IPS-NIHi11 (cell line): ENCODE data around the gene C1QTNF5.

Experiments used
- DNase-seq: peaks from one replicate; pipeline ENCODE4 v3.0.0; 2012; ENCODE audit warnings: mixed read lengths, low spot score

C1QTNF5 gene

DNA sequence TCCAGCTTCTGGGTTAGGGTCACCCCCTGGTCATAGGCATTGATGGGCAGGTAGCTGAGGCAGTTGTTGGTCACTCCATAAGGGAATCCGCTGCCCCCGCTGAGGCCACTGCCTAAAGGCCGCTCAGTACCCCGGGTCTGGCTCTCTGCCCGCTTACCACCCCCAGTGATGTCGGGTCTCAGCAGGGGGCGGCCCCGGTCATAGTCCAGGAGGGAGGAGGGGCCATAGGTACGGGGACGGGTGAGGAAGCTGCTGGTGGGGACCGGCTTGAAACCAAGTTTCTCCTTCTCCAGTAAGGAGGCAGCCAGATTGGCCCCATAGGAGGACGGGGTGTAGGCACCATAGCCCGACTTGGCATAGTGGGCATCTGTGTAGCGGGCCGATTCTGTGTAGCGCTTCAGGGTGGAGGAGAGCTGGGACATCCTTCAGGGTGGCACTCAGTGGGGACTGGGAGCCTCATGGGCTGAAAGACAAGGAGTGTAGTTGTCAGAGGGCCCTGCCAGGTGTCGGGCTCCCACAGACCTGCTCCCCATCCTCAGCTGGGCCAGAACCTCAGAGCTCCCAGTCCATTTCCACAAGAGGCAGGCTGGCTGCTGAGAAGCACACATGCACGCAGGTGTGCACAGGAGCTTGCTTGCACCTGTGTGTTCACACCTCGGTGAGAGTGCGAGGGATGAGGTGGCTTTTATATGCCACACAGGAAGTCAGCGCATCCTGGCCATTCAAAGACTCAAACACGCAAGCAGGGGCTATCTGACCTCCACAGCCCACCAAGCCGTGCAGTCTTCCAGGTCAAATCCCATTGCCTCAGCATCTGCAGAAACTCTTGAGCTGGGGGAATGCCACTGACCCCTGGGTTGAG lies 32.6 kb upstream of the C1QTNF5 start:
- no peak for DNase-seq

DNA sequence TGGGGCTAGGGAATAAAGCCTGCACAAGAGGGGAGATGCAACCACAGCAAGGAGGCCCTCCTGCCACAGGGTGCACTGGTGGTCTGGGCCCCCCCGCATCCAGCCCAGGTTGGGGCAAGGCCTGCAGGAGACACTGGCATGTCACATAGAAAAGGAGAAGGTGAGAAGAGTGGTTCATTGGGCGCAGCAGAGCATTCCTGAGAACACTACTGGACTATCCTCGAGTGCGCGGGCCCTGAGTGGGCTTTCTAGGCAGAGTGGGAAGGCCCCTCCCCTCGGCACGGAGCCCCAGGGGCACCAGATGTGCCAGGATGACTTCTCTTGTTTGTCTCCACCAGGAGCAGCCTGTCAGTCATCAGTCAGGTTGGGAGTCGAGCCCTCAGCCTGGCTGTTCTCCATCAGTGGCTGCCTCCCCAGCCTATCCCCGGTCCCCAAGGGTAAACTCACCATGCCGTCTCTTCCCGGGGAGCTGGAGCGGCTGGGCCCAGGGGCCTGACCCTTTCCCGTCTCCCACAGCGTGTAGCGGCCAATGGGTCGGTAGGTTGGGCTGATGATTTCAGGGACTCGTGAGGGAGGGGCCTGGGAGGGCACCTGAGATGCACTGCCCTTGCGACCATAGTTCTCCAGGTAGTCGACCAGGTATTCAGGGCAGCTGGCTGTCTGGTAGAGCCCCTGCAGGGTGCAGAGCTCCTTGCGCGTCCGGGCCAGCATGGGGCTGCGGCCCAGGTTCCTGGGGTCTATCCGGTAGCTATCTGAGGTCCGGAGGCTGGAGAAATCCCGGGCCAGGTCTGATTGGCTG lies 31.8 kb upstream of the C1QTNF5 start:
- no peak for DNase-seq

DNA sequence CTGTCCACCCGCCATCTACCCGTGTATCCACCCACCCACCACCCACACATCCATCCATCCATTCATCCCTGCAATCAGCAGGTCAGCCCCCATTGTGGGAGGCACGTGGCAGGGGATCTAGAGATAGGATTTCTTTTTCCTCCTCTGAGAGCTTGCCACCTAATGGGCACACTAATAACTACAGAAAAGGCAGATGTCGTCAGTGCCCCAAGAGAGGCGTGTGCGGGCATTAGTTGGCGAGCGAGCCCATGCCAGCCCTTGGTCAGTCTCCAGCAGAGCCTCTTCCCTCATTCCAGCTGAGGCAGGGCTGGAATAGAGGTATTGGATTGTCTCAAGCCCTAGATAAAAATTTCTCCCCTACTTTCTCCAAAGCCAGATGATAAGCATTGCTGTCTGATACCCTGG lies 31.1 kb upstream of the C1QTNF5 start:
- no peak for DNase-seq

DNA sequence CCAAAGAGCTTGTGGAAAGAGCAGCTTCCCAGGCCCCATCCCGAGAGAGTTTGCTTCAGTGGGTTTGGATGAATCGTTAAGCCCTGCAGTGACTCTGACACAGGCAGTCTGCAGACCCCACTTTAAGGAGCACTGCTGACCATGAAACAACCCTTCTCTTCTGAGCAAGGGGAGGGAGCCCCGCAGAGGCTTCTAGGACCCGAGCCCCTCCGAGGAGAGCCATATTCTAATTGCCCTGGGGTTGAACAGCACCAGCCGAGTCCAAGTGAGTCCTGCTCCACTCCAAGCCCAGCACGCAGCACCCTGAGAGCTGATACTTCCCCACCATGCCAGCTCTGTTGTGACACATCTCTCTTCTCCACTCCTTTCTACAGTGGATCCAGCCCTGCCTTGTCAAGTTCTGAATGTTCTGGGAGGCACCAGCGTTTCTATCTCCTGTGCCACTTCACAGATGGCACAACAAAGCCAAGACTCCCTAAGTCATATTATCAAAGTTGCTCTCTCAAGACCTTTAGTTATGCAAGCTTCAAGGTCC lies 30.5 kb upstream of the C1QTNF5 start:
- no peak for DNase-seq

DNA sequence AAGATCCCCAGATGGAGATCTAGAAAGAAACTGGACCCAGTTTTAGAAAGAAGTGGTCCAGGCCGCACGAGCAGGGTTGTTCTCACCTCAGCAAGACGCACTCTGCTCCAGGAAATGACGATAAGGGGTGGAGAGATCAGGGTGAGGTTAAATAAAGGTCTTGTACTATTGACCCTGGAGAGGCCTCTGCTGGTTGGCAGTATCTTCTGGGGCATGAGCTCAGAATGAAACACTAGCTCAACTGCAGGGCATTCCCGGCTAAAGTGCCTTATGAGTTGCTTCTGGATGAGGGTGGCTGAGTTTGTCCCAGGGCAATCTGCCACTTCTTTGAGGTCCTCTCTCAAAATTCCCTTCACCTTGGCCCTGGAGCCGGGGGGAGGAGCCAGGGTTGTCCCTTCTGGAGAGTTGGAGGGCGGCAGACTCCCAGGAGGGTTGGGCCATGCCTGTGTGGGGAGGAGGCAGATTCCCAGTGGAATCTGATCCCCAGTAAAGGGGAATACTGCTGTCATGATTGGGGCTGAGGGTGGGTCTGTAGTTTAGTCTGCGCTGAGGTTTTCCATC lies 29.9 kb upstream of the C1QTNF5 start:
- no peak for DNase-seq

DNA sequence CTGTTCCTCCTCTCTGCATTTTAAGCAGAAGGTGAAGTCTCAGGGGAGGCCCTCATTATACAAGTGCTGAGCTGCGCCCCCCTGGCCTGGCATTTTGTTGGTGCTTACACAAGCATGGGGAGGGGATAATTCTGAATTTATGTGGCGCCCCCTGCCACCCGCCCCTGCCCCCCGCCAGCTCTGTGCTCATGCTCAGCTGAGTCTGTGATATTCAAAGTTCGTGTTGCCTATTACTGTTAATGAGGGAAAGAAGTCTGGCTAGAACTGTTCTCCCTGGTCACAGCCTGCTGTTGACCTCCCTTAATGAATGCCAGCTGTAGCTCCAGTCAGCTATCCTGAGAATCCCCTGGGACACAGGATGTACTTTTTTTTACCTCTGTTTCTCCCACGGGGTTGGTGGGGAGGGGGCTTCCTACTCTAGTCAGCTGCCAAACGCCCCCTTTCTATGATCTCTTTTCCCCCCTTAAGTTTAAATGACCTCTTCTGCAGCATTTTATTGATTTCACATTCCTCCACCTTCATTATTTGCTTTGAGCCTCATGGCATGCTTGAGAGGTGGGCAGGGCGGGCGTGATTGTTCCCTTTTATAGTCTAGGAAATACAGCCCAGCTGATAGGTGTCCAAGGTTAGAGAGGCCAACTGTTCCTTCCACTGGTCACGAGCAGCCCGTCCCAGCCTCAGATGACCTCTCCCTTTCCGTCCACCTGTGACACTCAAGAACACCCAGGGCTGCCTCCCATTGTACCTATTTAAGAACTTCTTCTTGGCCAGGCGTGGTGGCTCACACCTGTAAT lies 28.6 kb upstream of the C1QTNF5 start:
- DNase-seq, result no peak

DNA sequence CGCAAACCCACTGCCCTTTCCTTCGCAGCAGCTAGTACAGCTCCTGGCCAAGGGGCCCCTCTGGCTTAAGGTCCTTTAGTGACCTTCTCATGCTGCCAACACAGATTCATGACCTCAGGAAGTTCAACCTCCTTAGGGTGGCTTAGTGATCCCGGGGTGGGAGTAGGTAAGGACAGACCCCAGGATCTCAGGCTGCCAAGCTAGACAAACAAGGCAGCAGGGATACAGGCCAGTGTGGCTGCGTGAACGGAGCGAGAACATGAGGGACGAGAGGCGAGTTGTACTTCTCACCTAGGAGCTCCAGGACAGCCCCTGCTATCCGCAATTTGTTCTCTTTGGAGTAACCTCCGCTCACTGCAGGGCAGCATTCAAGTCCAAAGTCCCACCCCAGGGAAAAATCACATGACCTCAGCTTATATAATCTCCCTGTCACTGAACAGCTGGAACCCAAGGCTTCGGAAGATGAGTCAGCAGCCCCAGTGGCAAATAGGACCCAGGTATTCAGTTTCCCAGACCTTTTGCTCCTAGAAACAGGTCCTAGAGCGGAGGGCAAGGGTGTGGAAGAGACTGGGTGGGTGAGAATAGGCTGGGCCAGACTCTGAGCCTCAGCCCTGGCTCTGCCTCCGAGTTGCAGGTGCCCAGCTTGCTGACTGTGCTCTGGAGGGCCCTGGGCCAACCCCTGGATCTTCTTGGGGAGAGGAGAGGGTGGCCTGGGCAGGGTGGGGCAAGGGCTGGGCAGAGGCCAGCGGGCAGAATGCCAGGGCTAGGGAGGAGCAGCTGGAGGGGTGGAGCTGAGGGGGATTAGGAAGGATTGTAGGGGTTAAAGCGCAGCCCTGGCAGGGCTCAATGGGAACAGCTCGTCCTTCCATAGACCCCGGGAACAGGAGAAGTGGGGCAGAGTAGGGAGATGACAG lies 27.7 kb upstream of the C1QTNF5 start:
- no peak for DNase-seq

DNA sequence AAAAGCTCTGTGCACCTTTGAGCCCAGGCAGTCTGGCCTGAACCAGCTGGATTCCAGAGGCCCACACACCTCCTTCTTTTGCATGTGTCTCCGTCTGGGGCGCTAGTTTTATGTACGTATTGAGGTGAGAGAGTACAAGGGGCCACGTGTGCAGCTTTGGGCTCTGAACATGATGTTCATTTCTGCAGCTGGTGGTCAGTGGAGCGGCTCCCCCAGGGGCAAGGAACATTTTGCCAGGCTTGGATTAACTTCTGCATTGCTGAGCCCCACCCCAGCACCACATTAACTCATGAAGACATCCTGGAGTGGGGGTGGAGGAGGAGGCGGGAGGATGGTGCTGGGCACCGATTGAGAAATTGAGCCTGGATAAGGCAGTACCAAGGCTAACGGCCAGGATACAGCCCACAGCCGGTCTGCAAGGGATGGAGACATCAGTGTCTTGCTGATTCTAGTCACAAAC lies 27.0 kb upstream of the C1QTNF5 start:
- no peak for DNase-seq

DNA sequence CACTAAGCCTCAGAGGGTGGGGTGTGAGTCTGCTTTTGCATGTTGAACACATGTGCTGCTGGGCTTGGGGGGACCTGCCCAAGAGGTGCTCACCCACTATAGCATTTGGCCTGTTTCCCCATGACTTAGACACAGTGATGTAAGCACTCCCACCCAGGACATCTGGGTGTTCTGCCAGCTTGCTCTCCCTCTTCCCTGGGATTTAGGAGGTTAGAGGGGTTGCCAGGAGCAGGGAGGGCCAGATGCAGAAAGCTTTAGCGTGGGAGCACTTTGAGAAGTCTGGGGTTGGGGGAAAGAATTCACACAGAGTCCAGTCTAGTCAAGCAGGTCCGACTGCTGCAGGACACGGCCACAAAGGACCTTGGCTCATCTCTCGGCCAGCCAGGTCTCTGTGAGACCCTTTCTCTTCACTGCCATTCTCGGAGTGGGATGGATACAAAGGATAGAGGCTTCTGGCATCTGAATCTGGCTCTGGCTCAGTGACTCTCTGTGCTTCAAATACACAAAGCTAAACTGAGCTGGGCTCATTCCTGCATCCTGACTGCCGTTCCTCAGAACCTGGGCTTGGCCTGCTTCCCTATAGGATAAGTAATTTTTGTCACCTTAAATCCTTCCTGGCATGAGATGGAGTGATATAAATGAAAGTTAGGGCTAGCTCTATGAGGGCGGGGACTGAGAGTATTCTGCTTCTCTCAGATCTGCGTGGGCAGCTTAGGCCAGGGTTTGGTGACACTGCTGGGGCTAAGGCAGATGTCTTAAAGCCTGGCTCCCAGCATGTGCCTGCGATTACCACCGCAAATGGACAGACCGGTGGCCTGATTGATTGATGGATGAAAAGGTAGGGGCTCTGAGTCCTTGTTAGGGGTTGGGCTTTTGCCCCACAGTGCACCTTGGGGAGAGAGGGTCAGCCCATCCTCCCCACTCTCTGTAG lies 26.3 kb upstream of the C1QTNF5 start:
- no peak for DNase-seq

DNA sequence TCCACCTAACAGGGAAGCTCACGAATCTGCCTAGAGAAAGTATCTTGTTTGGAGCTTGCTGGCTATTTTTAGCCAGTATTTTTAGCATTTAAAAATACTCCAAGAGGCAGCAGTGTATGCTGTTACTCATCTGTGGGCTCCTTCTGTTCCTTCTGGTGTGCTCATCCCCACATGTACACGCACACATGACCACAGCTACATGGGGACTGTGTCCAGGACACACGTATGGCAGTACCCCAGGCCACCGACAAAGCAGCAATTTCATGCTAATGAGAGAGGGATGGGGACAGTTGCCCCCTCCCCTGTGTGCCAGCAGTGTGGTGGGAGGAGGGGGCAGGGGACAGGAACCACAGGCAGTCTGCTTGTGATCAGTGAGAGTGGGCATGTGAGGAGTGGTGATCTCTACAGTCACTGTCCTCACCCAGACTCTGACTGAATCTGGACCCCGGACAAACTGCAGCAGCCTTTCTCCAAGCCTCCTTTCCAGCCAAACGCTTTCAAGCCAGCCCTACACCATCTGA lies 24.4 kb upstream of the C1QTNF5 start:
- no peak for DNase-seq

DNA sequence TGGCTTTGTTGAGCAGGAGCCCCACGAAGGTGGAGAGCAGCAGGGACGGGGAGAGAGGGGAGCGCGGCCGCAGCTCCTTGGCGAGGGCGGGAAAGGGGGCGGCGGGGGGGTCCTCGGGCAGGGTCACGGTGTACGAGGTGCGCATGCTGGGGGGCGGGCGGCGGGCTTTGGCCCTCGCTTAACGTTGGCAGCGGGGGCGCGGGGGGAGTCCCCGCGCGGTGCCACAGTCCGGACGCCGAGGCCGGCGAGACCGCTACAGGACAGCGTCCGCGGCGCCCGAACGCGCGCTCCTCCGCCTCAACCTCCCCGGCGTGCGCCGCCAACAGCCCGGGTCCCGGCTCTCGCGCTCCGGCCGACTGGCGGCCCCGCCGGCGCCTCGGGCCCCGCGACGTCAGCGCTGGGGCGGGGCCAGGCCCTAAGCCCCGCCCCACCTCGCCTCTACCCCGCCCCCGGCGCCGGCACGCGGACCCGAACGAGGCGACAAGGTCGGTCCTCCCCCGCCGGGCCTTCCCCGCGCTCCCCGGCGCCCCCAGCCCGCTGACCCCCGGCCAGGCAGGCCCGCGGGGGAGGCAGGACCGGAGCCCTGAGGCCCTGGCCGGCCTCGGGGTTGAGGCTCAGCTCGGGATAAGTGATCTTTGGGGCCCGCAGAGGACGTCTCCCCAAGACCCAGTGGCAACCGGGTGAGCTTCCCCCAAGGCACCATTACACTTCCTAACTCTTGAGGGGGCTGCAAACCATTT lies 23.3 kb upstream of the C1QTNF5 start:
- peak; percentile 94 for DNase-seq

DNA sequence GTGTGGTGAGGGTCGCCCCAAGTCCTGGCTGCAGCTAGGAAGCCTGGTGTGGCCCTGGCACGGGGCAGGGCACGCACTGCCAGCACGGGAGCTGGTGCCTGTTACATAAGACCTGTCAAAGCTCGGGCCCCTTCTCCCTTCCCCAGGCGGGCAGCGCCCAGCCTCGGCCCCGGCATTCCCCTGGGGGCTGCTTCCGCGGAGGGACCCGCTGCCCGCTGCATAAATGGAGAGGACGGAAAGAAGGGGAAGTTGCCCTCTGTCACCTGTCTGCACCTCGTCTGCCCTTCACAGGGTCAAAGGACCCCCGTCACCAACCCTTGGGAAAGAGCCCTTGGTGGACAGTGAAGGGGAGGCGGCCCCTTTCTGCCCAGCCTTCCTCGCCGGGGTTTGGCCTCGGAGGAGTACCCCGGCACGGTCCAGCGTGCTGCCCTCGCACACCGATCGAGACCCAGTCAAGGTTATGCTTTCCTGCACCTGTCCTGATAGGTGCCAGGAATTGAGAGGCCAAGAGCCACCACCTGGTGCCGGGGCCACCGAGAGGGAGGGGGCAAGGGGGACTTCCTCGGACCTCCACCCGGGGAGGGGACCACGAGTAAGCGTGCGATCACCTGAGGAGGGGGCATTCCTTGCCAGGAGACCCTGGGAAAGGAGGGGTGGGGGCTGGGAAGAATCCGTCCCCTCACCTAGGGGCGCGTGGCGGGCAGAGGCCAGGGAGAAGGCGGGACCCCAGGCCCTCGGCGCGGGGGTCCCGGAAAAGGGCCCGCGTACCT lies 22.6 kb upstream of the C1QTNF5 start:
- DNase-seq, result no peak

DNA sequence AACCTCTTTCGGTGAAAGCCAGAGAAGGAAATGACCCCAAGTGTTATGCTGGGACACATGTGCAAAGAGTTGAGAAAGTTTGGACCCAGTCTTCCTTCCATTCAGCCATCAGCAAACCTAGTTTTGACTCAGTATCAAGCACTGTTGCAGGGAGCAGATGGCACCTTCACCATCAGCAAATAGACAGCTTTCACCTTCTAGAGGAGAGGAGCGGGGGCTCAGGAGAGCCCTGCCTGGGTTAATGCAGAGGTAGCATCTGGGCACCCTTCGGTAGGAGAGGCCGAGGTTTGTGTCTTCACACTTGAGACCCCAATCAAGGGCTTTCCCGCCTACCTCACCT lies 22.0 kb upstream of the C1QTNF5 start:
- DNase-seq, result no peak

DNA sequence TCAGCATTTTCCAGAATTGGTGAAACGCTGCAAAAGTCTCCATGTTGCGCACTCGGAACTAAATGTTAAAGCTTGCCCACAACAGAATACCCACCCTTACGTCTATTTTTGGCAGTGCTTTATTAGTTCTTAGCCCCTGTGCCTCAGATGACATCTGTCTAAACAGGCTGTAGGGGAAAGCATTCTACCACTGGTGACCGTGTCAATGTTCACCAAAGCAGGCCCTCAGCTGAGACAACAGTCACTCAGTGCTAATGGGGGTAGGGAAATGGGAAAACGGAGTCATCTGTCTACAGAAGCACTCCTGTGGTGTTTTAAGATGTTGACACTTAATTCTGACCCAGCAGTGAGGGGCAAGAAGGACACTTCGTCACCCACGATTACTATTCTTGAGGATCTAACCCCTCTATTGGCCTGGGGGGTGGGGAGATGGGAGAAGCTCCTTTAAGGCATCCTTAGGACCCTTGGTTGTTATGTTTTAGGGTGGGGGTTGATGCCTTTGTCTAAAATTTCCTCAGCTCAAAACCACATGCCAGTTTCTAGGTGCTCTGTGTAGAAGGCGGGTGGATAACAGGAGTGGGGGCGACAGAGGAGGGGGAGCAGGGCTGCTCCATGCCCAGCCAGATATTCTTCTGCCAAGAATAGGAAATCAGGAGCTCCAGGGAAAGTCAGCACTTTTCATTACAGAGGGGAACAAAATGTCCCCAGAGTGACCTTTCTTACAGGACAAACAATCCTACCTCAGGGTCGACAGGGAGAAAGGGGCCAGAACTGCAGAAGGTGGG lies 21.4 kb upstream of the C1QTNF5 start:
- no peak for DNase-seq

DNA sequence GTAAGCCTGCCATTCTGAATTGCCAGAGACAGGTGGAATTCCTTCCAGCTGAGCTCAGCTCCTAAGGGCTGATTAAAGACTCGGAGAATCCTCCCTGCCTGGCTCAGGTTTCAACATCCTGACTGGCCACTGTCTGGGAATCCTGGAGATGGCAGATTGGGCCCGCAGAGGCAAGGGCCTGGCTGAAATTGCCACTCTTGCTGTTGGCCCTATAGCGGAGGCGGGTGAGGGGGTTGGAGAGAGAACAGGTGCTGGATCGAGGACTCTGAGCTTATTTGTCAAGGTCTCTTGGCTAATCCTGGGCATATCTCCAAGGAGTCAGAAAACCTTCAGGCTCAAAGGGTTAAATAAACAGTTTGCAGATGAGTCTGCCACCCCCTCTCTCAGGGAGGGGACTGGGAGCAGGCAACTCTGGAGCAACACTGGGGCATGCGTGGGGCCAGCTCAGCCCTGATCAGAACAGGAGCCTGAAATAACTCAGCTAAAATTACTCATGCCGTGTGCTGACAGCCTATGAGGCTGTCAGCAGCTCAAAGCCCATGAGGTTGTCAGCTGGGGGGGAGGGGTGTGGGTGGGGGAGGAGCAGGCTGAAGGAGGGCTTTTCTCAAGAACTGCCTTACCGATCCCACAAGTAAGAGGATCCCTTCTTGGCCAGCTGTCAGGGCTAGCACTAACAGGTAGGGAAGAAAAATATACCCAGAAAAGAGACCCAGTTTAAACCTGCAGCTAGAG lies 20.5 kb upstream of the C1QTNF5 start:
- DNase-seq, result no peak
